ENCODE data around the gene TGM3. TPM values are rescaled to one million over a fixed set of nuclear protein-coding genes. Genes with fewer than 3 reads are reported as not detected.
"Not testable (repeated sequence)": the region's sequence is repeated elsewhere in the genome, so short reads cannot be mapped to it uniquely, and the experiment has no call there.

TGM3 gene
- total RNA-seq, 2 donors from 2014 or later, result not detected

DNA sequence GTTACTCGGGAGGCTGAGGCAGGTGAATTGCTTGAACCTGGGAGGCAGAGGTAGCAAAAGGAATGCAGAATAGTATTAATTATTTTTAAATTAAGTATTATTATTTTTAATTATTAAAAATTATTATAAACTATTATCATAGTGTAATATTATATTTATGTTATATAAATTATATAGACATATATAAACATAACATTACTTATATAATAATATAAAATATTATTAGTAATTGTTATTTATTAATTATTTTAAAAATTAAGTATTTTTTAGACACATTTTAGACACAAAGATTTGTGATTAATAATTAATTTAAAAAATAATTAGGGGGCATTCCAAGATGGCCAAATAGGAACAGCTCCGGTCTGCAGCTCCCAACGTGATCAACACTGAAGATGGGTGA, 31.7 kb upstream of the TGM3 start:
- H3K4me3 ChIP-seq, result no peak overlapping the region
- H3K27me3 ChIP-seq, result no peaks in the 10 kb centered on the region

DNA sequence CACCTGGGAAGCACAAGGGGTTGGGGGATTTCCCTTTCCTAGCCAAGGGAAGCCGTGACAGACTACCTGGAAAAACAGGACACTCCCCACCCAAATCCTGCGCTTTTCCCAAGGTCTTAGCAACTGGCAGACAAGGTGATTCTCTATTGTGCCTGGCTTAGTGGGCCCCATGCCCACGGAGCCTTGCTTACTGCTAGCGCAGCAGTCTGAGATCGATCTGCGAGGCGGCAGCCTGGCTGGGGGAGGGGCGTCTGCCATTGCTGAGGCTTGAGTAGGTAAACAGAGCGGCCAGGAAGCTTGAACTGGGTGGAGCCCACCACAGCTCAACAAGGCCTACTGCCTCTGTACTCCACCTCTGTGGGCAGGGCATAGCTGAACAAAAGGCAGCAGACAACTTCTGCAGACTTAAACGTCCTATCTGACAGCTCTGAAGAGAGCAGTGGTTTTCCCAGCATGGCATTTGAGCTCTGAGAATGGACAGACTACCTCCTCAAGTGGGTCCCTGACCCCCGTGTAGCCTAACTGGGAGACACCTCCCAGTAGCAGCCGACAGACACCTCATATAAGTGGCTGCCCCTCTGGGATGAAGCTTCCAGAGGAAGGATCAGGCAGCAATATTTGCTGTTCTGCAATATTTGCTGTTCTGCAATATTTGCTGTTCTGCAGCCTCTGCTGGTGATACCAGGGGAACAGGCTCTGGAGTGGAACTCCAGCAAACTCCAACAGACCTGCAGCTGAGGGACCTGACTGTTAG, 31.0 kb upstream of the TGM3 start:
- H3K36me3 ChIP-seq; DNase-seq (ENCODE audit: low spot score); H3K9me3 ChIP-seq; H3K4me1 ChIP-seq; H3K27ac ChIP-seq; H3K4me3 ChIP-seq; H3K27me3 ChIP-seq: not testable (repeated sequence)

More for the DNA sequence above, 31.7 kb upstream of the TGM3 start:
- no peak for DNase-seq (ENCODE audit: low spot score)
- Histone ChIP-seq H3K36me3 (no peaks in the 10 kb centered on the region), H3K9me3 (no peaks in the 10 kb centered on the region), H3K27ac (no peak overlapping the region), H3K4me1 (no peaks in the 10 kb centered on the region)
- TF ChIP-seq CTCF (IDR thresholded peaks at IDR 0.05), result no peak

- H3K9me3 ChIP-seq, result no peaks in the 10 kb centered on the region
- H3K27ac ChIP-seq, result no peak overlapping the region
- H3K27me3 ChIP-seq, result no peaks in the 10 kb centered on the region
- TF ChIP-seq CTCF (IDR thresholded peaks at IDR 0.05), result no peak
- no peak for DNase-seq (ENCODE audit: low spot score)
- H3K36me3 ChIP-seq, result no peaks in the 10 kb centered on the region
- no peaks in the 10 kb centered on the region for H3K4me1 ChIP-seq
- H3K4me3 ChIP-seq, result no peak overlapping the region
Measured at GRCh38 chr20:2273634-2274302, 22.0 kb upstream of the TGM3 start.

GRCh38 chr20:2276015-2276414, 19.8 kb upstream of the TGM3 start:
- H3K4me3 ChIP-seq, result no peak overlapping the region
- H3K4me1 ChIP-seq, result no peaks in the 10 kb centered on the region
- no peak for DNase-seq (ENCODE audit: low spot score)
- no peaks in the 10 kb centered on the region for H3K9me3 ChIP-seq
- no peaks in the 10 kb centered on the region for H3K27me3 ChIP-seq
- no peak for TF ChIP-seq CTCF (IDR thresholded peaks at IDR 0.05)
- H3K36me3 ChIP-seq, result no peaks in the 10 kb centered on the region
- H3K27ac ChIP-seq, result no peak overlapping the region

DNA sequence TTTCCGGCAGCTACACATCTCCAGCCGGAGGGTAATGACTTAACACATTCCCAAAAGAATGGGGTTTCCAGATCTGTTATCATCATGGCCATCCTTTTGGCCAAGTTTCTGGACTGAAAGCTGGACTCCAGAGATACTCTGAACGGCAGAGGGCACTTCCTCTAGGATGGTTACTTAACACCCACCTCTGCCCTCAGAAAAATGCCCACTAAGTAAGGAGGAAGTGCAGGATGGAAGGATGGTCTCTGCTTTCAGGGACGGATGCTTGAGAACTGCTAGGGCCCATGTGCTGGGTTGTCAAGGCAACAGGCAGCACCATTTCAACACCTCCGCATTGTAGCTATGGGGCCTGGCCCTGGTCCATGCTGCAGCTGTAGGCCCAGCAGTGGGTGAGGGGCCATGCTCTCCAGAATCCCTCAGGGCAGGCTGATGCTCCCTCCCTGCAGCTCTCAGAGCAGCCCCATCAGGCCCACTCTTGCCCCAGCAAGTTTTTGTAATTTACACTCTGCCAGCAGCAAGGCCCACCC, 16.5 kb upstream of the TGM3 start:
- no peaks in the 10 kb centered on the region for H3K36me3 ChIP-seq
- H3K27me3 ChIP-seq, result no peaks in the 10 kb centered on the region
- H3K9me3 ChIP-seq, result no peaks in the 10 kb centered on the region
- no peaks in the 10 kb centered on the region for H3K4me1 ChIP-seq
- DNase-seq (ENCODE audit: low spot score), result no peak
- H3K4me3 ChIP-seq, result no peak overlapping the region
- H3K27ac ChIP-seq, result no peak overlapping the region
- TF ChIP-seq CTCF (IDR thresholded peaks at IDR 0.05), result no peak

DNA sequence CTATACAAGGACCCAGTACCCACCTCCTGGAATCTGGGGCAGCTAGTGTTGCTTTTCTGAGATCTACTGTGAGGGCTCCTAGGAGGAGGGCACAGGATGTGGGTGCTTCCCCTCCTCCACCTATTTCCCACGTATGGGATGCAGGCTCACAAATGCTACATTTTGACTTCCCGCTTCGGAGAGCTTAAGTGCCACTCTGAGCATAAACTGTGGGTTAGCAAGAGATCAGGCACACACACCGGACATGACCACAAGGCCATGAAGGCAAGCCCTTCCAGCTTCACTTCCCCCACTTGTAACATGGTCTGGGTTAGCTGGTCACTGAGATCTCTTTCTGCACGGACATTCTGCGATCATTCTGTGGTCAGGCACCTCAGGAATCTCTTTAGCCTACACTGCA, 15.7 kb upstream of the TGM3 start:
- DNase-seq (ENCODE audit: low spot score), result no peak
- Histone ChIP-seq H3K36me3 (no peaks in the 10 kb centered on the region), H3K27ac (no peak overlapping the region), H3K9me3 (no peaks in the 10 kb centered on the region), H3K27me3 (no peaks in the 10 kb centered on the region), H3K4me3 (no peak overlapping the region), H3K4me1 (no peaks in the 10 kb centered on the region)
- no peak for TF ChIP-seq CTCF (IDR thresholded peaks at IDR 0.05)

Measured in right atrium auricular region (tissue), 2 donors.